GM12891 (cell line): ENCODE data around the gene COL6A1.

Experiments
- DNase-seq: peaks from one replicate; pipeline ENCODE4 v3.0.0; 2011; ENCODE audit warnings: low spot score; ENCODE audit not compliant: insufficient read length
- FAIRE-seq: peaks from 2 replicates; lab custom pipeline; 2011; peaks lifted over from hg19 to GRCh38; lab: Jason Lieb, UNC
- PAX5 ChIP-seq: IDR thresholded peaks from 2 replicates; pipeline ENCODE4 v1.6.1; 2011; ENCODE audit warnings: low read length, moderate library complexity, mild to moderate bottlenecking; ENCODE audit not compliant: insufficient read depth, severe bottlenecking
- POLR2A ChIP-seq: IDR thresholded peaks from 2 replicates; pipeline ENCODE4 v1.6.1; 2011; ENCODE audit warnings: low read depth, low read length, control low read depth
- POLR2AphosphoS5 ChIP-seq: IDR thresholded peaks from 2 replicates; pipeline ENCODE4 v1.6.1; 2011; ENCODE audit warnings: low read depth, low read length, control low read depth
- POU2F2 ChIP-seq: IDR thresholded peaks from 2 replicates; pipeline ENCODE4 v1.6.1; 2011; ENCODE audit warnings: low read depth, mild to moderate bottlenecking, control low read depth, low read length, moderate library complexity
- SPI1 ChIP-seq: IDR thresholded peaks from 2 replicates; pipeline ENCODE4 v1.6.1; 2011; ENCODE audit warnings: low read depth, low read length, control low read depth
- TAF1 ChIP-seq: IDR thresholded peaks from 2 replicates; pipeline ENCODE4 v1.6.1; 2011; ENCODE audit warnings: low read depth, low read length, control low read depth

COL6A1 gene

GRCh38 chr21:46017148-46017547 lies 35.6 kb downstream of the COL6A1 start:
- FAIRE-seq: no peak
- DNase-seq: no peak
- TF ChIP-seq TAF1 (no peak), POLR2AphosphoS5 (no peak), POLR2A (no peak), SPI1 (no peak), POU2F2 (no peak), PAX5 (no peak)

GRCh38 chr21:46017695-46018094 lies 36.1 kb downstream of the COL6A1 start:
- DNase-seq (no peak), FAIRE-seq (no peak)
- TF ChIP-seq POLR2A (no peak), POLR2AphosphoS5 (no peak), SPI1 (no peak), POU2F2 (no peak), TAF1 (no peak), PAX5 (no peak)

DNA sequence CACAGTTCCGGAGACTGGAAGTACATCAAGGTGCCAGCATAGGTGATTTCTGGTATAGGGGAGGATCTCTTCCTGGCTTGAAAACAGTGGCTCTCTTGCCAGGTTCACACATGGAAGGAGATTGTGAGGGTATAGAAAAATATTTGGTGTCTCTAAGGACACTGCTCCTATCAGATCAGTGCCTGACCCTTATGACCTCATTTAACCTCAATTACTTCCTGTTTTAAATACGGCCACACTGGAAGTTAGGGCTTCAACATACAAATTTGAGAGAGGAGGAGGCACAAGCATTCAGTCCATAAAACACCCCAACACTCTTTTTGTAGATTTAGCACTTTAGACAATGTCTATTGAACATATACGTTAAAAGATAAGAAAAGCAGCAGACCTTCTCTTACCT lies 37.0 kb downstream of the COL6A1 start:
- DNase-seq: no peak
- TF ChIP-seq TAF1 (no peak), POLR2AphosphoS5 (no peak), PAX5 (no peak), POU2F2 (no peak)
- FAIRE-seq: no peak

GRCh38 chr21:46020581-46020980 lies 39.0 kb downstream of the COL6A1 start:
- TF ChIP-seq POLR2A (no peak), TAF1 (no peak), POU2F2 (no peak), SPI1 (no peak)
- FAIRE-seq: no peak
- DNase-seq: no peak

DNA sequence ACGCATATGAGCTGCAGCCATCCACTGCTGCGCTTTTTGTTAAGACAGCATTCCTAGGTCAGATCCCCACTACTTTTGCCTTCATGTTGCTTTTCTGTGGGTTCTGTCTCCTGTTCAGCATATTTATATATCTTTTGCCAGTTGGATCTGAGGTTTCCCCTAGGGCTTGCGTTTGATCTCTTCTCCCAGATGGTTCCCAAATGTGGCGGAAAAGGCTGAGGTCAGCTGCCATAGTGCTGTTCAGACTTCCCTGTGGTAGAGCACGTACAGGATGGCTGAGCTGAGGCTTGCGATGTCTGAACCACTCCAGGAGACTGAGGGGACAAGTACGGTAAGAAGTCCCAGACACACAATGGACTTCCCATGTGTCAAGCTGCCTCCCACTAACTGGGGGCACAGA lies 39.8 kb downstream of the COL6A1 start:
- FAIRE-seq (no peak), DNase-seq (no peak)
- TF ChIP-seq SPI1: no peak
- no peak for TF ChIP-seq POU2F2
- TF ChIP-seq TAF1: no peak
- TF ChIP-seq POLR2AphosphoS5: no peak
- TF ChIP-seq PAX5: no peak
- no peak for TF ChIP-seq POLR2A

- FAIRE-seq (no peak), DNase-seq (no peak)
- no peak for TF ChIP-seq POU2F2
- no peak for TF ChIP-seq TAF1
- TF ChIP-seq SPI1: no peak
- no peak for TF ChIP-seq PAX5
Observed at GRCh38 chr21:46021978-46022544, 40.5 kb downstream of the COL6A1 start.

DNA sequence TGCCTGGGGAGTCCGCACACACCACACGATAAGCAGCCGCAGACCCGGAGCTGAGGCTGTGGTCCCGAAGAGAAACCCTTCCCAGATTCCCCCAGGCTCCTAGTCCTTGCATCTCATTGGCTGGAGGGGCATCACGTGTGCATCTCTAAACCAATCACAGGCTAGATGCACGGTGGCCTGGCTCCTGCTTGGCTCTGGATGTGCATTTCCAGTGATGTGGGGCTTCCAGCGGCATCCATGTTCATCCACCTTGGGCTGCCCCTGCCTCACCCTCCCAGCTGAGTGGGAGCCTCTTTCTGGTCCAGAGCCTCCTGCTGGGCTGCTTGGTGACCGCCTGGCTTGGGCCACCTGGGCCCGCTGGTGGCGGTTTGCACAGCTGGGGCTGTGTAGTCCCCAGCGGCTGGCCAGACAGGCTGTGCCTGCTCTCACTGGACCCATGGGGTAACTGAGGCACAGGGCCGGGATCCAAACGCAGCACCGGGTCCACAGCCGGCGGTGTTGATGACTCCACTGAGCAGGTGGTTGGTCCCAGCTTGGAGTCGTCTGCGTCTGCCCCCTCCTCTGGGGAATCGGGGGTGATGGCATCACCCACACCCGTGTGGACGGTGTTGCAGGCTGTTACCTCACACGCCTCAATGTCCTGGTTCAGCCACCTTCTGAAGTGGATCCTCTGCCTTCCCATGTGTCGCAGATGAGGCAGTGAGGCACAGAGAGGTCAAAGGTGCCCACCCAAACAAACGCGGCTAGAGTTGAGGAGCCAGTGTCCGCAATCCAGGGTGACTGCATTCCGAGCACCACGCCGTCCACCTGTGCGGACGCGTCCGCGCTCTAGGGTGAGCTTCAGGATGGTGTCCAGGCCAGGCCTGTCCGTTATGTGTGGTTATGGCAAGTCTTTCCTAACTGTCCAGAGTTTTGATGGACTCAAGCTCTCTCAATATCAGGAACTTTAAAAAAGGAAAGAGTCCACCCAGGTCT lies 41.3 kb downstream of the COL6A1 start:
- FAIRE-seq: no peak
- no peak for DNase-seq
- TF ChIP-seq TAF1: no peak

GRCh38 chr21:46023555-46023954 lies 42.0 kb downstream of the COL6A1 start:
- FAIRE-seq (no peak), DNase-seq (no peak)
- TF ChIP-seq TAF1: no peak
- no peak for TF ChIP-seq POLR2A
- TF ChIP-seq PAX5: no peak
- TF ChIP-seq POU2F2: no peak
- no peak for TF ChIP-seq POLR2AphosphoS5
- no peak for TF ChIP-seq SPI1

DNA sequence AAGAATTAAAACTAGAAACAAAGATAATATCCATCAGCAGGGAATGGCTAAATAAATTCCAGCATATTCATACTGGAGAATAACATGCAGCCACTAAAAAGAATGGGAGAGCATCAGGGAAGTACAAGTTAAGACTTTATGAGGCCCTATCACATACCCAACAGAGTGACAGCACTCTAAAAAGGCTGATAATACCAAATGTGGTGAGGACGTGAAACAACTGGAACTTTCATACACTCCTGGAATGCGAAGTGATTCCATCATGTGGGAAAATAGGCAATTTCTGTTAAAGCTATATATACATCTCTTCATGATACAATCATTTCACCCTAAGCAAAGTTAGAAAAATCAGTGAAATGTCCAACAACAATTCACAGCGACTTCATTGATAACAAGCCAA lies 42.6 kb downstream of the COL6A1 start:
- FAIRE-seq (no peak), DNase-seq (no peak)
- TF ChIP-seq PAX5 (no peak), POLR2AphosphoS5 (no peak), POU2F2 (no peak), POLR2A (no peak), SPI1 (no peak), TAF1 (no peak)
